Gastroesophageal sphincter (tissue), 4 donors: ENCODE data around the gene CORO2B. TPM values are rescaled to one million over a fixed set of nuclear protein-coding genes. Genes with fewer than 3 reads are reported as not detected.
A peak's percentile ranks its signal among the peaks of the same experiment; 100 is the strongest.

Experiments used
- ATAC-seq: fragments of 150-250 bp; one replicate; pipeline ENCODE4 v1.9.1; 2016; ENCODE audit warnings: mild to moderate bottlenecking, moderate library complexity
- H3K27ac ChIP-seq, 4 donors: fragments of 200-600 bp; sonication (generic) in 3 of 4; 1 replicate in 3 of 4; 2 replicates in 1 of 4; pipeline ENCODE4 v1.5.1; 2016 to 2019
- H3K27me3 ChIP-seq: fragments of 200-600 bp; sonication (generic); one replicate; pipeline ENCODE4 v1.5.1; 2019
- H3K36me3 ChIP-seq, 2 donors: fragments of 200-600 bp; sonication (generic); one replicate each; pipeline ENCODE4 v1.5.1; 2019; ENCODE audit warnings: control low read depth in 1 of 2
- H3K4me1 ChIP-seq, 3 donors: fragments of 200-600 bp; sonication (generic); 1 replicate in 2 of 3; 2 replicates in 1 of 3; pipeline ENCODE4 v1.5.1; 2016 to 2019; ENCODE audit warnings: control low read depth in 2 of 3
- H3K4me3 ChIP-seq, 2 donors: fragments of 200-600 bp; sonication (generic); one replicate each; pipeline ENCODE4 v1.5.1; 2019; ENCODE audit warnings: mild to moderate bottlenecking in 1 of 2, moderate library complexity in 1 of 2
- H3K9me3 ChIP-seq, 3 donors: fragments of 200-600 bp; sonication (generic); one replicate each; pipeline ENCODE4 v1.5.1; 2017 to 2019; ENCODE audit warnings: control low read depth in 2 of 3
- CTCF ChIP-seq, 4 experiments: fragments of 200-600 bp in 2 of 4; fragments of 450-650 bp in 2 of 4; sonication (generic) in 1 of 4; IDR thresholded peaks; one replicate each; pipeline ENCODE4 v1.5.1; 2017 to 2019; ENCODE audit warnings: antibody characterized with exemption in 4 of 4, mild to moderate bottlenecking in 2 of 4, moderate library complexity in 2 of 4
- EP300 ChIP-seq: sonication (generic); formaldehyde crosslinking; IDR thresholded peaks from one replicate; pipeline ENCODE4 v1.6.1; 2017; ENCODE audit warnings: antibody characterized with exemption, mild to moderate bottlenecking
- POLR2A ChIP-seq, 2 donors: fragments of 450-650 bp; IDR thresholded peaks; one replicate each; pipeline ENCODE4 v1.6.1; 2017; ENCODE audit warnings: antibody characterized with exemption in 2 of 2, mild to moderate bottlenecking in 2 of 2, moderate library complexity in 1 of 2
- POLR2AphosphoS5 ChIP-seq: sonication (generic); formaldehyde crosslinking; IDR thresholded peaks from one replicate; pipeline ENCODE4 v1.6.1; 2017; ENCODE audit warnings: antibody characterized with exemption
- WGBS, 2 donors: methylation state at CpG; one replicate each; pipeline ENCODE4 v1.1.5; 2018; ENCODE audit warnings: low coverage in 1 of 2; 5-methylcytosine and 5-hydroxymethylcytosine counted together
- total RNA-seq, 4 donors: library from RNA; depleted of rRNA; stranded (reverse); fragments of >200 nt; gene quantifications; one replicate each; pipeline ENCODE4 v1.1.0, GENCODE V29; 2016

Gene CORO2B
- total RNA-seq, 4 donors from 2014 or later = 3.2 to 9.1 (median 6.6) TPM

- Histone ChIP-seq H3K36me3 (no peaks in the 10 kb centered on the region), H3K27me3 (no peaks in the 10 kb centered on the region), H3K4me3 (peak overlapping the region in 1 of 2 donors; percentile 25), H3K4me1 (peaks cover 0 to 32% (median 20%) of the 10 kb centered on the region in 3 donors), H3K27ac (peak overlapping the region in 3 of 4 donors; percentile 33 to 64 (median 55)), H3K9me3 (no peaks in the 10 kb centered on the region)
- WGBS, 2 donors = 23 to 28% methylated on average over 5 to 6 of the region's 19 CpGs
- TF ChIP-seq CTCF (IDR thresholded peaks at IDR 0.05) (no peak), POLR2AphosphoS5 (no peak), POLR2A (IDR thresholded peaks at IDR 0.05) (no peak), EP300 (no peak)
- ATAC-seq = peak; percentile 81
Observed at GRCh38 chr15:68700455-68701123, 121.8 kb downstream of the CORO2B start.

- H3K9me3 ChIP-seq = no peaks in the 10 kb centered on the region
- H3K27ac ChIP-seq = no peak overlapping the region
- H3K4me1 ChIP-seq = peaks cover 0 to 32% (median 20%) of the 10 kb centered on the region in 3 donors
- ATAC-seq = no peak
- TF ChIP-seq POLR2A (IDR thresholded peaks at IDR 0.05) (no peak), EP300 (no peak), CTCF (IDR thresholded peaks at IDR 0.05) (no peak), POLR2AphosphoS5 (no peak)
- no peaks in the 10 kb centered on the region for H3K36me3 ChIP-seq
- H3K27me3 ChIP-seq = no peaks in the 10 kb centered on the region
- 100% methylated on average over 5 of the region's 6 CpGs; no CpG with 5 or more reads in 1 of the 2 donors for whole genome bisulfite sequencing, 2 donors
- no peak overlapping the region for H3K4me3 ChIP-seq
Observed at GRCh38 chr15:68701886-68702285, 123.1 kb downstream of the CORO2B start.

GRCh38 chr15:68704496-68705021 lies 125.8 kb downstream of the CORO2B start:
- Histone ChIP-seq H3K4me3 (no peak overlapping the region), H3K27me3 (no peaks in the 10 kb centered on the region), H3K9me3 (no peaks in the 10 kb centered on the region), H3K27ac (peak overlapping the region in 1 of 4 donors; percentile 26), H3K4me1 (peaks cover 0 to 25% (median 20%) of the 10 kb centered on the region in 3 donors), H3K36me3 (no peaks in the 10 kb centered on the region)
- ATAC-seq = peak; percentile 72
- WGBS, 2 donors = 16 to 45% methylated on average over 3 to 6 of the region's 6 CpGs
- TF ChIP-seq POLR2A (IDR thresholded peaks at IDR 0.05) (no peak), EP300 (no peak), POLR2AphosphoS5 (no peak), CTCF (IDR thresholded peaks at IDR 0.05) (no peak)

GRCh38 chr15:68706256-68706655 lies 127.5 kb downstream of the CORO2B start:
- ATAC-seq = no peak

More at GRCh38 chr15:68706256-68706655, 127.5 kb downstream of the CORO2B start:
- peaks cover 5% of the 10 kb centered on the region for H3K27me3 ChIP-seq
- H3K4me3 ChIP-seq = no peak overlapping the region
- H3K4me1 ChIP-seq = peaks cover 0 to 8% (median 5%) of the 10 kb centered on the region in 3 donors
- no peaks in the 10 kb centered on the region for H3K9me3 ChIP-seq
- TF ChIP-seq POLR2A (IDR thresholded peaks at IDR 0.05) = no peak
- no peak for TF ChIP-seq EP300
- TF ChIP-seq CTCF (IDR thresholded peaks at IDR 0.05) = no peak
- no peak for TF ChIP-seq POLR2AphosphoS5
- H3K36me3 ChIP-seq = peaks cover 0 to 6% of the 10 kb centered on the region in 2 donors
- H3K27ac ChIP-seq = no peak overlapping the region
- 100% methylated on average over 3 of the region's 4 CpGs; no CpG with 5 or more reads in 1 of the 2 donors for WGBS, 2 donors
